HG03095 (cell line): ENCODE data around the gene CRYBA1.
"Not testable (repeated sequence)": the region's sequence is repeated elsewhere in the genome, so short reads cannot be mapped to it uniquely, and the experiment has no call there.

Experiments used
- ATAC-seq: cut with Tn5 transposase; IDR thresholded peaks from one replicate; pipeline ENCODE4 v1.9.1; 2021; ENCODE audit warnings: moderate library complexity; ENCODE audit not compliant: unreplicated experiment

CRYBA1 gene

DNA sequence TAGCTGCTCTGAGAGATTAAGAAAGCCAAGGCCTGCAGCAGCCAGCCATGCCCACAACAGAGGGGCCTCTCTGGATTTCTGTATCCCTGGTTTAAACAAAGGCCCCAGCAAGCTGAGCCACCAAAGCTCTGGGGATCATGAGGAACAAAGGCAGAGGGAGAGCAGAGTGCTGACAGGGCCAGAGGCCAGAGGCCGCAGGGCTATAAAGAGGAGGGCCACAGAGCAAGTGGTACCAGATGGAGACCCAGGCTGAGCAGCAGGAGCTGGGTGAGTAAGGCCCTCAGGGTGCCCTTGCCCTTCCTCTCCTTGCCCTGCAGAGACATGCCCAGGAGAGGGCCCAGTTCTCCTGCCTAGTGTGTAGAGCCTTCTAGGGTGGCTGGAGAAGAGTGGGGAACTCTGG, at the start of gene CRYBA1:
Gene CRYBA1, plus strand, starts transcription at position 232 of the 400 bp plus-strand sequence. Its CDS starts 5 bp downstream, at position 237.
- ATAC-seq = no peak

GRCh38 chr17:29197516-29198272, 49.0 kb upstream of the CRYBA1 start:
- no peak for ATAC-seq

- not testable (repeated sequence) for ATAC-seq
Observed at GRCh38 chr17:29204068-29204804, 42.4 kb upstream of the CRYBA1 start.

DNA sequence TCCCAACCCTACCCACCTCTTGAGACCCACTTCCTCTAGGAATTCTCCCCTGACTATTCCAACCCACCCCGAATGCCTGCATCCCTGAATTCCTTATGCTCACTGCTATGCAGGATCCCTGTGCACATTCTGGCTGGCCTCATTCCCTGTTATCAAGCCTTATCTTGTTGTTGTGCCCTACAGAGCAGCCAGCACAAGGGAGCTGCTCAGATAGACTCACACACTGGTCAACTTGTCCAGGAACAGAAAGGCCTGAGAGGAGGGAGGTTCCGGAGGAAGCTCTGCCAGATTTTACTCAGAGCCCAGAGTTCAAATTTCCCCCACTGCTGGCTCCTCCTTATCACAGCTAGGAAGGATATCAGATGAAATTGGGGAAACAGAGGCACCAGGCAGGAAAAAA, 41.6 kb upstream of the CRYBA1 start:
- ATAC-seq = no peak

DNA sequence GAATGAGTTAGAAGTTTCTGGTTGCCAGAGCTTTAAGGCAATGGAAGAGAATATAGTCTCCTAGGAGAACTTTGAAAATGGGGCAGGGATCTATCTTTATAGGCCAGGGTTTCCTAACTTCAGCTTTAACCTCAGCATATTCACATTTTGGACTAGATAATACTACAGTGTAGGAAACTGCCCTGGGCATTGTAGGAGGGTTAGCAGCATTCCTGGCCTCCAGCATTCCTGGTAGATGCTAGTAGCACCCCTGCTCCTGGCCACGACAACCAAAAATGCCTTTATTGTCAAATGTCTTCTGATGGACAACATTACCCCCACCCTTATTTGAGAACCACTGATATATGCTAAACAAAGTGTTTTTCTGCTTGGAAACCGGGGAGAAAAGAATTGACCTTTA, 38.7 kb upstream of the CRYBA1 start:
- ATAC-seq = no peak

DNA sequence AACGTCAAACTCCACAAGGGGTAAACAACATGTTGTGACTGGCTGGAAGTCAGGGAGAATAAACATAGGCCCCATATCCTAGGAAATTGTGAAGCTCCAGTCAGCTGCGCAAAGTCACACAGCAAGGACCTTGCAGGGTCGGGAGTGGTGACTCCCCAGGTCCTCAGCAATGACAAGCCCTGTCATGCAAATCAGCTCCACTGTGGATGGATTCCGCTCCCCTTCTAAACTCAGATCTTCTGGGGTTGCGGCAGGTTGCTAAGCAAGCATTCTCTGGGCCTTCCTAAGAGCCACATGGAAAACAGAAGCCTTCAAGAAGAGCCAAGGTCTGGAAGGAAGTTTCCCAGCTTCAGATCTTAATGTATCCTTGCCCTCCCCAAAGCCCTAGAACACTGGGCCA, 37.6 kb upstream of the CRYBA1 start:
- ATAC-seq = no peak

GRCh38 chr17:29210879-29211278, 35.8 kb upstream of the CRYBA1 start:
- ATAC-seq = no peak

GRCh38 chr17:29212094-29212631, 34.5 kb upstream of the CRYBA1 start:
- ATAC-seq = no peak

GRCh38 chr17:29212681-29213121, 34.0 kb upstream of the CRYBA1 start:
- no peak for ATAC-seq

- no peak for ATAC-seq
Observed at GRCh38 chr17:29214215-29215146, 32.2 kb upstream of the CRYBA1 start.

DNA sequence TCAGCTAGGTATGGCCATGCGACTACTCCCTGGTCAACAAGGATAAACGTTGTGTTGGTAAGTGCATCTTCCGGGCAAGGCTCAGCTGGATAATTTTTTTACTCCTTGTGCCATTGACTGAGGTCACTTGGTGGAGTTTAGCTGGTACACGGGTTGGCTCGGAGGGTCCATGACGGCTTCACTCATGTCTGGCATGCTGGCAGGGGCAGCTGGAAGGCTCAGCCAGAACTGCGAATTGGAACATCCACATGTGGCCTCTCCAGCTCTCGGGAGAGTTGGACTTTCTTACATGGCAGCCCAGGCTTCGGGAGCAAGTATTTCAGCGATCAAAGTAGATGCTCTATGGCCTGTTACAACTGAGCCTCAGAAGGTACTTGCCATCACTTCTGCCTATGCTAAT, 31.5 kb upstream of the CRYBA1 start:
- no peak for ATAC-seq

- no peak for ATAC-seq
Observed at GRCh38 chr17:29215717-29216116, 30.9 kb upstream of the CRYBA1 start.

- no peak for ATAC-seq
Observed at GRCh38 chr17:29216181-29216580, 30.5 kb upstream of the CRYBA1 start.

DNA sequence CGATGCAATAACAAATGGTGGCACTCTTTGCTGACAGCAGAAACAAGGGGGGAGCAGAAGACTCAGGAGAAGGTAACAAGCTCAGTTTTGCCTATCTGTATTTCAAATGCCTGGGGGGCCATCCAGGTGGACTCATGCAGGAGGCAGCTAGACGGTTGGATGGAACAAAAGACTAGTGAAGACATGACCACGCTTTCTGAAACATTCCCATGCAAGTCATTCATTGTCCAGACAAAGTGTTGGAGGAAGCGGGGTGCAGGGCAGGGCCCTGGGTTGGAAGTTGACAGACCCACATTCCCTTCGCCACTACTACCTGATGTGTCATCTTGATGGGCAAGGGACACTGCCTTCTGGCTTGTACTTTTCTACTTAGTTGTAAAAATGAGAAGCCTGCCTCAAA, 29.8 kb upstream of the CRYBA1 start:
- ATAC-seq = no peak

GRCh38 chr17:29219378-29220047, 27.1 kb upstream of the CRYBA1 start:
- no peak for ATAC-seq

- not testable (repeated sequence) for ATAC-seq
Observed at GRCh38 chr17:29221338-29221737, 25.3 kb upstream of the CRYBA1 start.

GRCh38 chr17:29225396-29225795, 21.3 kb upstream of the CRYBA1 start:
- ATAC-seq = no peak

- no peak for ATAC-seq
Observed at GRCh38 chr17:29233301-29233700, 13.4 kb upstream of the CRYBA1 start.

GRCh38 chr17:29234972-29235371, 11.7 kb upstream of the CRYBA1 start:
- not testable (repeated sequence) for ATAC-seq

DNA sequence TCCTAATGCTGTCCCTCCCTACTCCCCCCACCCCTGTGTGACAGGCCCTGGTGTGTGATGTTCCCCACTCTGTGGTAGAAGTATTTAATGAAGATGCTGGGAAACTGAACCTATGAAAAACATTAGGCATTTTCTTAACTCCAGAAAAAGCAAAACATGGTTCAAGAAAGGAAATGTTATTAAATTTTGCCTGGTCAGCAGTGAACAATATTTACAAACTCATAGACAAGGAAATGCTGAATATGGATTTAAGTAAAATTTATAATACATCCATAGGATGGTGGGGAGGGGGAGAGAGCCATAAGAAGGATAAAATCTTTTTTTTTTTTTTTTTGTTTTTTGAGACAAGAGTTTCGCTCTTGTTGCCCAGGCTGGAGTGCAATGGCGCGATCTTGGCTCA, 10.8 kb upstream of the CRYBA1 start:
- no peak for ATAC-seq
